Measurements from ENCODE around the gene NKPD1.

DNA sequence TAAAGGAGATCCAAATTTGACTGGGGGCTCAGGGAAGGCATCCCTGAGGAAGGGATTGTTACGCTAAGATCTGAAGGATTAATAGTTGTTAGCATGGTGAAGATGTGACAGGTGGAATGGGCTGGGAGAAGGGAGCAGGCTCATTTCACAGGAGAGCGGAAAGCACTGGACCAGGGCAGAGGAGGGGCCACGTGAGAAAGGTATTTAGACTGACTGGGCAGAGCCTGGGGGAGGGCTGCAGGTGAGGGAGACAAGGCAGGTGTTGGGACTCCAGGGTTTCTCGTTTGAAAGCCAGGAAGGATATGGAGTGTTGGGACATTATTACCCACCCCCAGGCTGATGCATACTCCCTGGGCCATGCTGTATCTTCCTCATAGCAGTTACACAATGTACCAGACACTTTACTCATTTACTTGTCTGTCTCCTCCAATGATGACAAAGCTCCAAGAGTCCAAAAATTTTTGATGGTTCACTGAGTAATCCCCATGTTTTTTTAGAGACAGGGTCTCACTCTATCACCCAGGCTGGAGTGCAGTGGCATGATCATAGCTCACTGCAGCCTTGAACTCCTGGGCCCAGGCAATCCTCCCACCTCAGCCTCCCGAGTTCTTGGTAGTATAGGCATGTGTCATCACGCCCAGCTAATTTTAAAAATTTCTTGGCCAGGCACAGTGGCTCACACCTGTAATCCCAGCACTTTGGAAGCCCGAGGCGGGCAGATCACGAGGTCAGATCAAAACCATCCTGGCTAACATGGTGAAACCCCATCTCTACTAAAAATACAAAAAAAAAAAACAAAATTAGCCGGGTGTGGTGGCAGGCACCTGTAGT, 14.9 kb upstream of the NKPD1 start:
- TF ChIP-seq, protein P1, sequence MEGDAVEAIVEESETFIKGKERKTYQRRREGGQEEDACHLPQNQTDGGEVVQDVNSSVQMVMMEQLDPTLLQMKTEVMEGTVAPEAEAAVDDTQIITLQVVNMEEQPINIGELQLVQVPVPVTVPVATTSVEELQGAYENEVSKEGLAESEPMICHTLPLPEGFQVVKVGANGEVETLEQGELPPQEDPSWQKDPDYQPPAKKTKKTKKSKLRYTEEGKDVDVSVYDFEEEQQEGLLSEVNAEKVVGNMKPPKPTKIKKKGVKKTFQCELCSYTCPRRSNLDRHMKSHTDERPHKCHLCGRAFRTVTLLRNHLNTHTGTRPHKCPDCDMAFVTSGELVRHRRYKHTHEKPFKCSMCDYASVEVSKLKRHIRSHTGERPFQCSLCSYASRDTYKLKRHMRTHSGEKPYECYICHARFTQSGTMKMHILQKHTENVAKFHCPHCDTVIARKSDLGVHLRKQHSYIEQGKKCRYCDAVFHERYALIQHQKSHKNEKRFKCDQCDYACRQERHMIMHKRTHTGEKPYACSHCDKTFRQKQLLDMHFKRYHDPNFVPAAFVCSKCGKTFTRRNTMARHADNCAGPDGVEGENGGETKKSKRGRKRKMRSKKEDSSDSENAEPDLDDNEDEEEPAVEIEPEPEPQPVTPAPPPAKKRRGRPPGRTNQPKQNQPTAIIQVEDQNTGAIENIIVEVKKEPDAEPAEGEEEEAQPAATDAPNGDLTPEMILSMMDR (IDR thresholded peaks at IDR 0.05; ENCODE audit: low read depth, low read length, missing input control), result no peak
- no peak for TF ChIP-seq RAD21 (IDR thresholded peaks at IDR 0.05)
